T follicular helper cell (primary cell): ENCODE measurements around the gene PHF1.
A peak's percentile ranks its signal among the peaks of the same experiment; 100 is the strongest.

ENCODE experiments used
- DNase-seq: peaks from one replicate; pipeline ENCODE4 v3.0.0-alpha.2; 2020; ENCODE audit warnings: low read depth

Gene PHF1

DNA sequence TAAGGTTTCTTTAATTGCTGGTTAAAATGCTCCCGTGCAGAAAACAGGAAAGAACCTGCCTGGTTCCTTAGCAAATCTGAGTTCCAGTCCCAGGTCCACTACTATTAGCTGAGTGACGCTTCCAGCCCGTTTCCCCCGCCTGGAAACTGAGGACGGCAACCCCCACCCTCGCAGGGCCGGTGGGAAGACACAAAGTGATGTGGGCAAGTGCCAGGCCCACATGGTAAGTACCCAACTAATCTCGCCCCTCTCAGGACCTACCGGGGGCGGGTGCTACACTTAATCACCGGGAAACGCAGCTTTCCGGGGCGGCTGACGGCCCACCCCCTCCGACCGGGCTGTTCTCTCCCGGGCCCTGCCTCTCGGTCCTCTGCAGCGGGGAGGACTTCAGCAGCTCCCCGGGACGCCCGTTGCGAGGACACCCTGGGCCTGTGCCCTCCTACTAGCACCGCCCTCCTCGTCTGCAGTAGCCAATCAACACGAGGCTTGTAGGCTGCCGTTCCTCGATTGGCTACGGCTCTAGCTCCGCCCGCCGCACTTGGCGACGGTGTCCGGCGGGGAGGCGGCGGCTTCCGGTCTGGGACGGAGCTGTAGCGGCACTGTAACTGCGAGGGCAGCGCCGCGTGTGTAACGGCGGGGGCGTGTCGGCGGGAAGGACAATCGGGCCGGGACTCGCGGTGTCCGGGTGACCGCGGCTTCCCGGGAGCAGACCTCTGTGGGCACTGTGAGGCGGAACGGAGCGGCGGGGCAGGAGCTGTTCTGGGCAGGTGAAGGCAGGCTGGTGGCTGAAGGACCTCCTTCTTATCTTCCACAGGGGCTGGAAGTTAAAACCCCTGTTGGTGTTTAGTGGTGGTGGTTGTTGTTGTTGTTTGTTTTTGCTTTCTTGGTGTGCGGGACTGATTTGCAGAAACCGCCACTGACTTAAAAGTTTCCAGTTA is 43.5 kb downstream of the PHF1 start, which contains the start of gene ZBTB9:
TSS of gene ZBTB9 (plus strand) at position 568 of the 938 bp plus-strand sequence. CDS start 525 bp downstream, outside the sequence.
- DNase-seq = peak; percentile 91

DNA sequence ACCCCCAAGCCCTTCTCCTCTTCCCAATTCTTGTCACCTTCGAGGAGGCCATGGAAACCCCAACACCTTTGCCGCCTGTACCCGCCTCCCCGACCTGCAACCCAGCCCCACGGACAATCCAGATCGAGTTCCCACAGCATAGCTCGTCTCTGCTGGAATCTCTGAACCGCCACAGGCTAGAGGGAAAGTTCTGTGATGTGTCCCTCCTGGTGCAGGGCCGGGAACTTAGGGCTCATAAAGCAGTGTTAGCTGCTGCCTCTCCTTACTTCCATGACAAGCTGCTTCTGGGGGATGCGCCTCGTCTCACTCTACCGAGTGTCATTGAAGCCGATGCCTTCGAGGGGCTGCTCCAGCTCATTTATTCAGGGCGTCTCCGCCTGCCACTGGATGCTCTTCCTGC is 44.2 kb downstream of the PHF1 start:
- no peak for DNase-seq

GRCh38 chr6:33456156-33456555 is 45.3 kb downstream of the PHF1 start:
- no peak for DNase-seq

GRCh38 chr6:33458676-33459075 is 47.9 kb downstream of the PHF1 start:
- DNase-seq = no peak

GRCh38 chr6:33459226-33459625 is 48.4 kb downstream of the PHF1 start:
- no peak for DNase-seq
